TTC549 (cell line): Measurements from ENCODE around the gene IGFBPL1.

Source experiments
- FAIRE-seq: peaks from 2 replicates; lab custom pipeline; 2012; peaks lifted over from hg19 to GRCh38; lab: Jason Lieb, UNC

IGFBPL1 gene

DNA sequence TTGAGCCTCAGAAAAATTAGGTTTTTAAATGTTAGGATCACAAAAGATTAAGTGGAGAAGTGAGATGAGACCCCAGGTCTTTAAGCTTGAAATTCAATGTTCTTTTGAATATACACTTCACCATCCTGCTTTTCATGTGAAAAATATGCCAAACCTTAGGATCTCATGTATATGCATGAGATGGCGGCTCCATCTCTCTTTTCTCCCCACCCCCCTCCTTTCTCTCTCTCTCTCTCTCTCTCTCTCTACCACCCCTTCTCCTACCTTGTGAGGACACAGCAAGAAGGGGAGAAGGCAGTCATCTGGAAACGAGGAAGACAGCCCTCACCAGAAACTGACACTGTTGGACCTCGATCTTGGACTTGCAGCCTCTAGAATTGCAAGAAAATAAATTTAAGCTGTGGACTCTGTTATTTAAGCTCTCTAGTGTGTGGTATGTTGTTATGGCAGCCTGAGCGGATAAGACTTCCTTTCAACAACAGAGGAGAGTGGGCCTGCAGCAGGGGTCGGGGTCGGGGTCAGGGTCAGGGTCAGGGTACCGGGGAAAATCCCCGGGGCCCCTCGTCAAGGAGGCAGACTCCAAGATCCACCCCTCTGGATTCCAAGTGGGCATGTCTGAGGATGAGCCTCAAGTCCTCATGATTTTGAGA is 48.1 kb downstream of the IGFBPL1 start:
- no peak for FAIRE-seq

DNA sequence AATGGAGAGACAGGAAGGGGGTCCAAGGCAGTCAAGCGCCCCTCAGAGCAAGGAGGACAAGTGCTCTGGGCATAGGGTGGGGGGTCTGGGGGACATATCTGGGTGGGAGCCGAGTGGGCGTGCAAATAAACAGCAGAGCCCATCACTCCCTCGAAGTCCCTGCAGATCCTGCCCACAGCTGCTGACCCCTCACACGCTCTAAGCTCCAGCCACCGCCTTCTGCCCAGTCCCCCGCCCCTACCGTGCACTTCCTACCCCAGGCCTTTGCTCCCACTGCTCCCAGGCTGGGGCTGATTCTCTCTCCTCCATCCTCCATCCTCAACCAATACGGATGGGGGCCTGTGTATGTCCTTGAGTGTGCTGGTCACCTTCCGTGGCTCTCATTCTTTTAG is 48.7 kb downstream of the IGFBPL1 start:
- FAIRE-seq = no peak

DNA sequence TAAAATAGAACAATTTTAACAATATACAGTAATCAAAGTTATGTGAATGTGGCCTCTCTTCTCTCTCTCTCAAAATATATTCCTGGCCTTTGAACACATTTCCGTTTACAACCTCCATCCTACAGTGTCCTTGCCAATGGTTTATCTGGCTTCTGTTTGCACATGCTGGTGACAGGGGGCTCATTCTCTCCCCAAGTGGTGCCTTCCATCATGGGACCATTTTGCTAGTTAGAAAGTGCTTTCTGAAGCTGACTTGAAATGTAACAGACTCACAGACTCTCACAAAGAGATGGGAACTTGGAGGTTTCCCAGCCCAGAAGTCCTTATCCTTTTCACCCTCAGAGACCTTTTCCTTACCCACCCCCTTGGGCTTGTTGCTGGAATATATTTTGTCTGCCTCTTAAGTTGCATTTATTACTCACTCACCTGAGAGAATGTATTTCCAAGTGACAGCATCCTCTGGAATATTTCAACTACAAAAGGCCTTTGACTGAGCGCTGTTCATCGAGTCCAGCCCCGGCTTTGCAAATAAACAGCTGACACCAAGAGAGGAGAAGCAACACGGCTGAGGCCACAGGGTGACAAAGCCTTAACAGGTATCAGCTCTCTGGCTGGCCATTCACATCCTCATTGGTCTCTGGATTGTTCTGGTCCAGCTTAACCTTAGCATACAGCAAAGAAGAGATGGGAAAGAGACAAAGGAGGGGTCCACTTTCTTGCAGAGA is 49.2 kb downstream of the IGFBPL1 start:
- FAIRE-seq = no peak

DNA sequence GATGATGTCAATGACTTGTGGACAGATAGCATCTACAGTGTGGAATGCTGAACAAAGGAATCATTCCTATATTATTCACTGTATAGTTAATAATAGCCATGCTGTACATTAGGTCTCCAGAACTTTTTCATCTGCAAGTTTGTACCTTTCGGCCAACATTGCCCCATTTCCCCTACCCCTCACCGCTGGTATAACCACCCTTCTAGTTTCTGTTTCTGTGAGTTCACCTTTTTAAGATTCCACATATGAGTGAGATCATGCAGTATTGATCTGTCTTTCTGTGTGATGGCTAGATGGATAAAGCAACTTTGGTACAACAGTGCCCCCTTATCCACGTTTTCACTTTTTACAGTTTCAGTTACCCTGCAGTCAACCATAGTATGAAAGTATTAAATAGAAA is 50.6 kb downstream of the IGFBPL1 start:
- FAIRE-seq = no peak

DNA sequence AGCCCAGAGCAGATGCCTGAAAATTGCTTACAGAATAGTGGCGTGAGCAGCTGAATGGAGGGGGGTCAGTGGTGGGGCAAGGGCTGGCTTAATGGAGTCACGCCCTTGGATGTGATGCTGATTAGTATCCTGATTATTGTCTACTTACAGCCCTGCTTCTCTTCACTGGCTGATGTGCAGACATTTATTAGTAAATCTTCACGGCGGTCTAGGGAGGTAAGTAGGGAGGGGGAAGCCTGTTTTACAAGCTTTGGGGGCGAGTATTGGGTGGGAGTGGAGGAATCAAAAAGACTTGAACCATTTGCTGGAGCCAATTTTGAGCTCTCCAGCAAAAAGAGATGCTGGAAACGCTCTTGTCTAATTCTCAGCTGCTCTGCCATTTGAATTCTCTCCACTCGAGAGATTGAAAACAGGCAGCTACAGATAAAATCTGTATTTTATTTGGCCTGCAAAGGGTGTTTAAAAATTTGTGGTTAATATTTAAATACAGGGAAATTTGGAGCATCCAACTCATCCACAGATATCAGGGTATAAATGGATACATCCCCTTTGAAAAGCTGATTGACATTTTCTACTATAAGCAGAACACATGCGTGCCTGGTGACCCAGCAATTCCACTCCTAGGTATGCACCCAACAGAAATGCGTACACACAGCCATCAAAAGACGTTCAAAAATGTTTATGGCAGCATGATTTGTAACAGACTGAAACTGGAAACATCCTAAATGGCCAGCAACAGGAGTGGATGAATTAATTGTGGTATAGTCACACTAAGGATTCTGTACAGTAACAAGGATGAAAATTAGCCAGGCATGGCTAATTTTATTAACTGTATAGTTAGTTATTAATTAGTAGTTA is 51.3 kb downstream of the IGFBPL1 start:
- no peak for FAIRE-seq

DNA sequence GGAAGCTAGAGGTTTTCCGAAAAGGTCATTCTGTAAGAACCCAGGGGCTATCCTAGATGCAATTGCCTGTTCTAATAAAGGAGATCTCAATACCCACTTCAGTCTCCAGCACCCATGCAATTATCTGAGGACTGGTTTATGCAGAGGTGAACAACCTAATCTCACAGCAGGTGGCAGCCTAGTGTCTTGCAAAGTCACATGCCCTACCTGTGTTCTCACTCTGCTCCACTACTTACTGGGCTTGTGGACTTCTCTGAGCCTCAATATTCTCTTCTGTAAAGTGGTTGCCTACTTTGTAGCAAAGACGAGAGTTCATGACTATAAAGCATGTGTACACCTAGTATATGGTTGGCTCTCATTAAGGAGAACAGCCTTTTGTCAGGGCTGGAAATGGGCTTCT is 52.8 kb downstream of the IGFBPL1 start:
- no peak for FAIRE-seq

DNA sequence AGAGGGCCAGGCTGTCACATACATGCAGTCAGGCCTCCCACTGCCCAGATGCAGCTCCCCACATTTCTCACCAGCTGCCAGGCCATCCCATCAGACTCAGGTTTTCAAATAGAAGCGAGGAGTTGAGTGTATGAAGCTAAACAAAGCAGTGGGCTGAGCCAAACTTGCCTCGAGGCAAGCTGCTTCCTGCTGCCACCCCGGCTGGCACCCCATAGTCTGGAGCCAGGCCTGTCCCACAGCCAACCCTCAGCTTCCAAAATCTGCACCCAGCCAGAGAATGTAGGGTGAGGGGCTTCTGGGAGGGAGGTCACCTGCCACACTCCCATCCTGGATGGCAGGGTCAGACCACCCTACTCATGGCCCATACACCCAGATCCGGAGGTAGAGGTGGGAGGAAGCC is 54.1 kb downstream of the IGFBPL1 start:
- no peak for FAIRE-seq

DNA sequence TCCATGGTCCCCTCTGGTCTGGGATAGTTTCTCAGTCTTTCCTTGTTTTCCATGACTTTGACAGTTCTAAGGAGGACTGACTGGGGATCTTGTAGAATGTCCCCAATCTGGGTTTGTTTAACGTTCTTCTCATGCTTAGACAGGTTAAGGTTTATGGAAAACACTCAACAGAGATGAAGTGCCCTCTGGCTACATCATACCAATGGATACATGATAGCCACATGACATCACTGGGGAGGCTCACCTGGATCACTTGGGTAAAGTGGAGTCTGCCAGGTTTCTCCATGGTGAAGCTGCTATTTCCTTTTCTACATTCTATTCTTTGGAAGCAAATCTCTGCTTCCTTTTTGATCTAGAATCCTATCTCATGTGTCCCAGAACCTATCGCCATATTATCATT is 55.5 kb downstream of the IGFBPL1 start:
- FAIRE-seq = no peak

DNA sequence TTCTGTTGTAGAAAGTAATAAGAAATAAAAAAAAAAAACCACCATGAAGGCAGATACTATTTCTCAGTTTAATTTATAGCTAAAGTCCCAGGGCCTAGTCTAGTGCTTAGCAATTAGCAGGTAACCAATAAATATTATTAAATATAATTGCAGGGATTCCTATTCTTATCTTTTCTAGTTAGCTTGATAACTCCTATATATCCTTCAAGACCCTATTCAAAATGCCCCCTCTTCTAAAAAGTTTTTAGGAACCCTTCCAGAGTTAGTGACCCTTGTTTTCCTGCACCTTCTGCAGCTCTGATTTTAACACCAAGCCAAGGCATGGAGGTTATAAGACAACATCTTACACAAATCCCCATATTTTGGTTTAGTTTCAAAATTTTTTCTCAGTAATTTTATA is 56.4 kb downstream of the IGFBPL1 start:
- FAIRE-seq = no peak

DNA sequence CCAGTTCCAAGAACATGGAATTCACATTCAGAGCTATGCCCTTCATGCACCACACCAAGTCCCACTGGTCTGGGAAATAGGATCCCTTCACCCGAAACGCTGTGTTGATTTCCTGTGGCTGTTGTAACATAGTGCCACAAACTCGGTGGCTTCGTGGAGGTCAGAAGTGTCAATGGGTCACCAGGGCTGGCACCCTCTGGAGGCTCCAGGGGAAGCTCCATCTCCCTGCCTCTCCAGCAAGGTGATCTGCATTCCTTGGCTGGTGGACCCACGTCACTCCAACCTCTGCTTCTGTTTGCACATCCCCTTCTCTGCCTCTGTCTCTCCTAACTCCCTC is 60.7 kb downstream of the IGFBPL1 start:
- FAIRE-seq = no peak

DNA sequence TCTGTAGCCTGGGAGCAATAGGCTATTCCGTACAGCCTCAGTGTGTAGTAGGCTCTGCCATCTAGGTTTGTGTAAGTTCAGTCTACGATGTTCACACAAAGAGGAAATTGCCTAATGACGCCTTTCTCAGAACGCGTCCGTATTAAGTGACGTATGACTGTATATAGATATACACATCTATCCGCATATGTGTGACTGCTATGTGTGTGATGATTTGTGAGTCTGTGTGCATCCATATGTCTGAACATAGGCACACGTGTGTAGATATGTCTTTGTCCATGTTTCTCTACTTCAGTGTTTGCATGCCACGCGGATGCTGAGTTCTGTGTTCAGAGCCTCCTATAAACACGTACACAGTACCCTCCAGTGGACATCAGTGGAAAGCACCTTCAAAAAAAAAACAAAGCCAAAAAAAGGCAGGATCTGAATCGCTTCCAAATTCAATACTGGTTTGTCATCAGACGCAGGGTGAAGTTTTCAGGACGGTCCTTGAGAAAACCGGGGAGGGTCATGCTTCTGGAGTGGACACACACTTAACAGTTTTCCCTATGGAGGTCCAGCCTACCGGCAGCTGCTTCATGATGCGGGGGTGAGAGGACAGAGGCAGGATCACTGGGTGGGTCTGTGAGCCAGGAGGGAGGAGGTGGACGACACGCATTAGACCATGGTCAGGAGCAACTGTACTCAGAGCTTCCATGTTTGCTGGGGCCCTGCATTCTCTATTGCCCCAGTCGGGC is 61.2 kb downstream of the IGFBPL1 start:
- no peak for FAIRE-seq

DNA sequence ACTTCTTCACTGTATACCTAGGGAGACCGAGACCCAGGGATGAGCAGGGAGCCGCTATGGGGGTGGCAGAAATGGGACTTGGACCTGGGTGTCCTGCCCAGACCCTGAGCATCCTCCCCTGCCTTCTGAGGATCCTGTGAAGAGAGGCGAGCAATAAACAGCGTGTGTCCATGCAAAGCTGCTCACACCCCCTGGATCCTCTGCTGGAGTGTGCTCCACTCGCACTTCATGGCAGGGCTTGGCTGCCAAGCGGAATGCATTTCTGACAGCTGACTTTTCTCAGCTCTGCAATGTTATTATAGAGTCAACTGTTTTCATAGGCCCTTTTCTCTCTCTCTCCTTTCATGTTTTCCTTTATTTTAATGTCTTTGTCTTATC is 62.8 kb downstream of the IGFBPL1 start:
- no peak for FAIRE-seq

DNA sequence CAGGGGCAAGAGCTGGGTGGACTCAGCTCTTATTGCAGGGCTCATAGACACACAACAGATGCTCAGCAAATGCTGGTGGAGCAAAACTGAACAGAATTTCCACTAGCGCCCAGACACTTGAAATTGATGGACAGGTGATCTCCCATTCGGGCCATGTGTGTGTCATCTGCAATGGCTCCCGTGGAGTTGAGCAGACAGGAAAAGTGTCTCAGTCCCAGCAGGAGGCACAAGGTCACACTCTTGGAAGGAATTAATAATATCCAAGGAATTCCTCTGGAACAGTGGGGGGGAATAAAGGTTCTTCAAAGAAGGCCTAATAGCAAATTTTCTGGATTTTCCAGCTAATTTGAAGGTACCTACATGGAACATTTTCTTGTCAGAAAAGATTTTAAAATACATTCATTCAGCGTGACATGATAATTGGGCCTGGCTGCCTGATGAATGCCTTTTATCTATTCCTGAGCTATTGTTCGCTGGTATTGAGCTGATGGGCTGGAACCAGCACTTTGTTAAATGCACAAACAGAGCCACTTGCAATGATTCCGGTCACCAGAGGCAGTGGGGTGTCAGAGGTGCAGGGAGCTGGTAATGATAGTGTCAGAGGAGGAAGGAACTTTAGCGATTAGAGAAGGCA is 63.3 kb downstream of the IGFBPL1 start:
- FAIRE-seq = no peak

DNA sequence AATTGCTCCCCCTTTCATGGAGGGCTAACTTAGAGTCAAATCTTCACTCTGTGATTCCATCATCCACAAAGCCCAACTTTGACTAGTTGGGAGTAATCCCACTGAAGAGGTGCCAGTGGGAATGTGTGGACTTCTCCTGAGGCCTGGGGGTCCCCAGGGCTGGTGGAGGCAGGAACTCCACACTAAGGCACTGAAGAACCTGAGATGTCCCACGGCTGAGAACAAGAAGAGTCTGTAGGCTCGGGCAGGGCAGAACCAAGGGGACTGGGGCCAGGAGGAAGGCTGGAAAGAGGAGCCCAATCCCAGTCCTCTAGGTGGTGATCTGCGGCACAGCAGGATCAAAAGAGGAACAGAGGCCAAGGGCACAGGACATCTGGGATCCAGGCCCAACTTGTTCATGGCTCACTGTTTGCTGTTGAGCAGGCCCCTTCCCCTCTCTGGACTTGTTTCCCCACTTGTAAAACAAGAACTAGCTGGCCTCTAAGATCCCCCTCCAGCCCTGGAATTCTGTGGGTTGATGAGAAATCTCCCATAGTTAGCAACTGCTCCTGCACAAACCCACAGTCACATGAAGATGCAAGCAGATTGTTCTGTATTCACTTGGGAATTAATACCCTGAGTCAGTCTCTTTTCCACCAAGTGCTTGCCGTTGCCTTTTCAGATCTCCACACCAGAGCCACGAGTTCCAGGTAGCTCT is 64.4 kb downstream of the IGFBPL1 start:
- no peak for FAIRE-seq

DNA sequence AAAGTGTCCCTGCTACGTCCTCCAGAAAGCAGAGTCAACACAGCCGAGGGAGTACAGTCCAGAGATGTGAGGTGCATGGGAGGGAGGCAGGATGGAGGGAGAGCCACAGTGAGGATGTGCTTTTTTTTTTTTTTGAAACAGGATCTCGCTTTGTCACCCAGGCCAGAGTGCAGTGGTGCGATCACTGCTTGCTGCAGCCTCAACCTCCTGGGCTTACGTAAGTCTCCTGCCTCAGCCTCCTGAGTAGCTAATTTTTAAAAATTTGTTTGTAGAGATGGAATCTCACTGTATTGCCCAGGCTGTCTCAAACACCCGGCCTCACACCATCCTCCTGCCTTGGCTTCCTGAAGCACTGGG is 65.0 kb downstream of the IGFBPL1 start:
- no peak for FAIRE-seq

DNA sequence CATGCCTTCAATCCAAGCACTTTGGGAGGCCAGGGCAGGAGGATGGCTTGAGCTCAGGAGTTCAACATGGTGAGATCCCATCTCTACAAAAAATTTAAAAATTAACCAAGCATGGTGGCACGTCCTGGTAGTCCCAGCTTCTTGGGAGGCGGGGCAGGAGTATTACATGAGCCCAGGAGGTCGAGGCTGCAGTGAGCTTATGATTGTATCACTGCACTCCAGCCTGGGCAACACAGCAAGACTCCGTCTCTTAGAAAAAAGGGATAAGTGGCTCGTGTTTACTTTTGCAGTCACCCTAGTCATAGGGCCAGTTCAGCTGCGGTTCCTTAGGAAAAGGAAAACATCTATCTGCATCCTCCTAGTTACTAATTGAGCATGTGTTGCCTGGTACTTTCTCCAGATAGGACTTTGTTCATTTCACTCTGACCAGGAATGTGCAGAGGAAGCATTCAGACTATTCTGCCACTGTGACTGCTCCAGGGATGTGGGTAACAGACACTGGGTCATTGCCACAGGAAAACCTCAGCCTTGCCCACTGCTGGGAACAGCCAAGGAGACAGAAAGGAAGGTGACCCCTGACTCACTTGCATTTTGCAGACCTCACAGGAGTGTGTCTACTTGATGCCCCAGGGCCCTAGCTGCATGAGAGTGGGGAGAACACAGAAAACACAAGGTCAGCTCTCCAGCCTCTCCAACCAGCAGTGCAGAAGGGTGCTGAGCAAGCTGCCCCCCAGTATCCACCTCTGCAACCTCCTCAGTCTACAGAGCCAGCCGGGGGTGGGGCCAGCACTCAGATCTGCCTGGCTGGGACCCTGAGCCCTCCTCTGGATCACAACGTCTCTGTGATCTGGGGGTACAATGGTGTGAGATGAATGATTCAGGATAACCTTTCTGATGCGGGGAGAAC is 65.6 kb downstream of the IGFBPL1 start:
- FAIRE-seq = no peak

DNA sequence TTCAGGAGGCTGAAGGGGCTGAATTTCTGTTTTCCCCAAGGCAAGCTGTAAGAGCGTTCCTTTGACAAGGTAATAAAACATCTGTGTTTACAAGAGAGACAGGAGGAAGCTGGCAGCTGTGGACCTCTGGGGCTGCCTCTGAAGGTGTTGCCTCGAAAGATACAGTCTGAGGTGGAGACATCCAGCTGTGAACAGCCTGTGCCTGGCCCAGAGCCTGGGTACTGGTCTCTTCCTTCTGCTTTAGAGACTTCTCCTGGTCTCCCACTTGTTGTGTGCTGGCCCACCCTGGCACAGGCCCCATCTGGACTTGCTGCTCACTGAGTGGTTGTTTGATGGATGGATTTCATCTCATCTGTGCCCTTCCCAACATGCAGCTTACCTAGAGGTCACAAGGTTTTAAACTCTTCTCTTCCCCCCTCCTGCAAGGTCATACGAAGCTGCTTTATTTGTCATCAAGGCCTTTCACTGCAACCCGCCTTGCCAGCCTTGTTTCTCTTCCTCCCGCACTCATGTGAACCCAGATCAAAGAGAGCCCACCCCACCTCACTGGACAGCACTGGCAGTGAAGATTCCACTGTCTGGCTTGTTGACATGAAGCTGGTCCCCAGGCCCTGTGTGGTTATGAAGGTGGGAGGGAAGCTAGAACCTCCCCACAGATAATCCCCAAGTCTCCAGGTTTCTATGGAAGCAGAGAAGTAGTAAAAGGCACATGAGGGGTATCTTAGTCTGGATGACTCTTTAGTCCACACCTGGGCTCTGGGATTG is 66.7 kb downstream of the IGFBPL1 start:
- FAIRE-seq = no peak

DNA sequence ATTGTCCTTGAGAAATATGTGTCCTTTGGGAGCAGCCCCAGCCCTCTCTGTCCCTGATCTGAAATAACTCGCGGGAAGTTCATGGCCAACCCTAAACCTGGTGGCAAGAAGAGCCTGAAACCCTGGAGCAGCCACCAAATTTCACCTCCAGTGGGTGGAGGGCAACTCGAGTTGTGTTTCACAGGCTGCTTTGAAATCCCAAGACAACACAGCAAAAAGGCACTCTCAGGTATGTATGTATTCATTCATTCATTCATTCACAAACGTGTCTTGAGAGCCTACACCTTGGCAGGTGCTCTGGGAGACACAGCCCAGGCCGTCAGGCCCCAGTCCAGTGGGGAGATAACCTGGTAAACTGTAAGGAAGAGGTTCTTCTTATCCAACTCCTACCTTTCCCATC is 67.4 kb downstream of the IGFBPL1 start:
- no peak for FAIRE-seq
